NCI-H2107 treated with DMSO at 0.1 percent for 48 hours (cell line): Measurements from ENCODE around the gene DNAH11.

ENCODE experiments used
- DNase-seq: peaks from one replicate; lab custom pipeline; 2025; ENCODE audit not compliant: unreplicated experiment; lab: John Stamatoyannopoulos, UW

The DNAH11 gene

DNA sequence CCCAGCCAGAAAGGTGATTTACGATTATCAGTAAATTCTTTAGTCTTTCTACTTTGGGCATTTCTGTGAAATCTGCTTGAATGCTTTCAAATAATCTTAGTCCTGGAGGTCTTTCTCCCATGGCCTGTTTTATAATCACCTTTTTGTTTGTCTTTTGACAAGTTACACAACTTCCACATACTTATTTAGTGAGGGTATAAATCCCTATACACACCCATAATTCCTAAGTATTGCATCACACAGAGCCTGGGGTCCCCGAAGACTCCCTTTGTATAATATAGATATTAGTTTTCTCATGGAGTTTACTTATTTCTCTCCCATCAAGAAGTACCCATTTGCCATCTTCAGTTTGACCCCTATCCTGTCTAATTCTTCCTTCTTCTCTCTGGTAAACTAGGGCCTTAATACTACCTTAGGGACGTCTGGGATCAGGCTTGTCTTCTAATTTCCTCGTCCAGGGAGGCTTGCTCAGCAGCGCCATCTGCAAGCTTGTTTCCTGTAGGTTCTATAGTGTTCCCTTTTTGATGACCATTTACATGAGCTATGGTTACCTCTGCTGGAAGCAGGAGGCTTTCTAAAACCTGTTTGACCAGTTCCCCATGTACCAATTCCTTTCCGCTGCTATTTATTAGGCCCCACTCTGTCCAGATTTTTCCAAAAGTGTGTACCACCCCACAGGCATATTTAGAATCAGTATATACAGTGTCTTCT is 8.1 kb downstream of the DNAH11 start:
- no peak for DNase-seq

DNA sequence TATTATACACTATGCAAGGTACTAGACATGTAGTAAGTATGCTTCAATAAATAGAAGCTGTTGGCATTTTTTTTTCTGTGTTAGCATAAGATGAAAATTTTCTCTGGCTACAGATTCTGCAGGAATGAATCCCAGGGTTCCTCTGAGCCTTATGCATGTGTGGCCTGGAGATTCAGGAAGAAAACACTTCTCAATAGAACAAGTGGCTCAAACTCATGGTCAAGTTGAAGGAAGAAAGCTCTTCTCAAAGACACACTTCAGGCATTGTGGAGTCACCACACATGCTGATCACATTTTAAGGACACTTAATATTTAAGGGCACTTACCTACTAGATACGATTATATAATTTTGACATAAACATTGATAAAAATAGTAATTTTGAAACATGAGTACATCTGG is 19.5 kb downstream of the DNAH11 start:
- no peak for DNase-seq

DNA sequence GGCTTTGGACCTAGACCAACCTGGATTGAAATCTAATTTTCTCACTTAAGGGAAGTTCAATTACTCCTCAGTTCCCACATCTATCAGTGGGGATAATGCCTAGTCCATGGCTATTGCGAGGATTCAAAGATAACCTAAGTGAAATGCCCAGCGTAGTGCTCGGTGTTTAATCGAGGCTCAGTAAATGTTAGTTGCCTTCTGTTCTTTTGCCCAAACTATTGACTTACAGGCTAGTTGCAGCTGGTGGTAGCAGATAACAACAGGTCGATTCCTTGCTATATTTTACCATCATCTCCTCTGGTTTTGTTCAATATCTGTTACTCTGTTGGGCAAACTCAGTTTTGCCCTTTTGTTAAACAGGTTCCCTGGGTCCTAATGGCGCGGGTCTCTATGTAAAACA is 22.8 kb downstream of the DNAH11 start:
- no peak for DNase-seq

DNA sequence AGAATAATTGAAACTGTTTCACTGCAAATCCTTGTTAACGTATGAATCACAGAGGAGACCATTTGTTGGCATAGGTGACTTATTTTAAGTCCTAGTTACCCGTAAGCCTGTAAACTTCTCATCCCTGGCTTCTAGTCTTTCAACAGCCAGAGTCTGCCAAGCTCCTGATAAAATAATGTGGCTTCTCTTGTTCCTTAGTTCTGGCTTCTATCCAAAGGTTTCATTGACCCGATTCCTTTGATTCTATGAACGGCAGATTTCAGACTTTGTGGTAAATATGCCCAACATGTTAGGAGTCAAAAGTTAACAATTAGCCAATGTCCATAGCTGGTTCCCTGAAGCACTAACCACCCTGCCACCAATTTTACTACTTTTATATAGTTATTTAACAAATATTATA is 23.3 kb downstream of the DNAH11 start:
- DNase-seq: no peak

DNA sequence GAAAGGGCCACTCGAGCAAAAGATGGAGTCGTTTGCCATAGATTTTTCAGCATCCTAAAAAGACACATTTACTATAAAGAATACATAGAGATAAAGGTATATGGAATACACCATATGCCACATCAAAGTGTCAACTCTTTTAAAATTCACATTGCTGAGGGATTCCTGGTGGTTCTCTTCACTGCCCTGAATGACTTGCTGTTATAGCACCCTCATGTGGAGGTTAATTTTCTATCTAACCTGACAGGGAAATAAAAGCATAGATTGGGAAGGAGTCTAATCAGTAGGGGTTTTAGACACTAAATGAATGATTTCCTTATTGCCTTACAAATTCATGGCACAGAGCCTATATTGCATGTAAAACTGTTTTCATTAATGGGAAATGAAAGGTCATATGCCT is 25.9 kb downstream of the DNAH11 start:
- DNase-seq: peak; percentile 29

DNA sequence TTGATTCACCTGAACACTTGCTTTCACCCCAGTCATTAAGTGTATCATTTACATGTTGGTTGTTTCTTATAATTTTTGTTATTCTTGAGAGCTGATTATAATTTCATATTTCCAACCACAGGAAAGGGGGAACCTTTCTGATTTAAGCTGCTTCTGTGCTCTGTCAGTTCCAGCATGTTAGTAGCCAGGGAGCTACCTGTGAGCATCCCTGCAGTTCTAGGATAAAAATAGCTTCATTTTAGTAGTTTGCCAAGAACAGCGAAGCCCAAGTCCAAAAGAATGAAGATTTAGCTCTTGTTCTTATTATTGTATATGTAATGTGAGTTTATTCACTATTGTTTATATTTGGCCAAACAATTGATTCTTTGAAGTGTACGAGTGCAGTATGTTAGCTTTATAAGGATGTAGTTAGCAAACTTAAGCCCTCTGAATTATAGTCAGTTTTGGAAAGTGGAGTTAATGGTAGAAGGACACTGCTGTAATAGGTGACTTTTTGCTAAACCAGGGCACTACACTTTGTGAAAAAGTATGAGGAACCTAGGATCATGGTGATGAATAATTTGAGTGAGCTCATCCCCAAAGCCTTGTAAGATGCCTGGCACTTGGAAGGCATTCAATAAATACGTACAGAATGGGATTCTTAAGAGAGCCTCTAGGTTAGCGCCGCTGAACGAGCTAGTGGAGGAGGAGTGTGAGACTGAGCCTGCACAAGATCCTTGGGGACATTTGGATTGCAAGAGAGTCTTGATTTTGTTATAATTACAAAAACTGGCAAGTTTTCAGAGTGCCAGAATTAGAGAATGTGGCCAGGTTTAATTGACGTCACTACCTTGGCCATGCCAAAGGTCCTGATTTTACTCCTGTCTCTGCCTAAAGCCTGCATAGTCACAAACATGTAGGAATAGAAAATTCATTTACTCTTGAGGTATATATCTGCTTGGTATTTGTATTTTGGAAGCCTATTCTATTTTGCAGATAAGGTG is 29.8 kb downstream of the DNAH11 start:
- no peak for DNase-seq

DNA sequence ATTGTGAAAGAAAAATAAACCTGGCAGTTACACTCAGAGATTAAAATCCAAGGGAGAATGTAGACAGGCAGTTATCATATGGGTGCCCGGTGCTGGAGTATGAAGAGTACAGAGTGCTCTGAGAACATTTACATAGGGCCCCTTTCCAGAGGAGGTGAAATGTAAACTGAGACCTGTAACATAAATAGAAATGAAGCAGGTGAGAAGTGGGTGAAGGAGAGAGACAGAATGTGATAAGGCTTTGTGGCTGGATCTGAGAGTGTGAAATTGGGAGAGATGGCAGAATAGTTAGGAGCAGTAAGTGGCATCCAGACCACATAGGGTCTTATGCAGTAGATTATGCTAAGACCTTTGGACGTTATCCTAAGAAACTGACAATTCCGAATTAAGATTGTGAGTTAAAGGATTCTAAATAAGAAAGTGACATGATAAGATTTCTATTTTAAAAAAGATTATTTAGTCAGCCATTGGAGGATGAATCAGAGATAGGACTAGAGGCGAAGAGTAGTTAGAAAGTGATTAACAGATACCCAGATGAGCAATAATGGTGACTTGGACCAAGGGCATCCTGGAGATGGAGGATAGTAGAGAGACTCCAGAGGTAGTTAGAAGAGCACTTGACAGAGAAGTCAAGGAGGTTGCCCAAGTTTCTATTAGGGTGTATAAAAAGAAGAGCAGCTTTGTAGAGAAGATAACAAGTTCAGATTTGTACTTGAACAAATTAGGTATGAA is 36.7 kb downstream of the DNAH11 start:
- DNase-seq: no peak

DNA sequence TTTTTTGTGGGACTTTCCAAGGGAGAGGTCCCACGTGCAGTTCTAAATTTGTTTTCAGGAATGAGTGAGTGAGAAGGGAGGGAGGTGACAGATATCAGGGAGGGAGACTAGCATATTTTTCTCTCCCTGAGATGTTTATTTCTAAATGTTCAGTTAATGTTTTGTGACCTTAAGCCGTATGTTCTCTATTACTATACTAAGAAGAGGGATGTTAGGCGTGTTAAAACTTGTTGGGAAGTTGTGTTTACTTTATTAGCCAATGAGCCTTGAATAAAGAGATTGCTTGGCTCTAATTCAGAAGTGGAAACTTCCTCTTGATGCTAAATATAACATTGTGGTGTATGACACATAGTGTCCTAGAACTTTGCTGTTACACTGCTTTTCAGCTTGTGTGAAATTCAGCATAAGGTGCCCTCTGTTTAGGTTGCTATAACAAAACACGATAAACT is 37.3 kb downstream of the DNAH11 start:
- DNase-seq: no peak

DNA sequence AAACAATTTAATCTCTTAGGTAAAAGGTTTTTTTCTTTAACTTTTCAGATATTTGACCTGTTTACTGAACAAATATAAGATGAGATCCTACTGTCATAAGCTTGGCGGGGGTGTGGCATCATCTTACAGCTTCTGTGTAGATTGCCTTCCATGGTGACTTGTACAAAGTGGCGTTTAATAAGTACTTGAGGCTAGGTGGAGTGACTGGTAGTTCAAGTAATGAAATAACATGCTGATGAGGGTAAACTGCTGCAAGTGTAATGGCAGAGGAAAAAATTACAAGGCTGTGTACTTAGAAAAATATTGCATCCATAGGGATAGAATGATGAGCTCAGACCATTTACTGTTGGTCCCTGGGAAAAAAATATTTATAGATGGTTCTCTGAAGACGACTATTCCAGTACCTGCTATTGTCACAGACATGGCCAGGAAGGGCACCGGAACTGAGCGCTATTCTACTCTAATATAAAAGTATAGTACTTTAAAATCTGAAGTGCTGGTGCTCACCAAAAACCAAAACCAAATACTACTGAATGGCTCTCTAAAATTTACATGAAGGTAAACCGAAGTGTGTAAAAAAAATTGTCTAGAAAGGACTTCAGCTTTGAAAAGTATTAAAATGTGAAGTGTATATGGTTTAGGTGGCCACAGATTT is 42.4 kb downstream of the DNAH11 start:
- DNase-seq: no peak

DNA sequence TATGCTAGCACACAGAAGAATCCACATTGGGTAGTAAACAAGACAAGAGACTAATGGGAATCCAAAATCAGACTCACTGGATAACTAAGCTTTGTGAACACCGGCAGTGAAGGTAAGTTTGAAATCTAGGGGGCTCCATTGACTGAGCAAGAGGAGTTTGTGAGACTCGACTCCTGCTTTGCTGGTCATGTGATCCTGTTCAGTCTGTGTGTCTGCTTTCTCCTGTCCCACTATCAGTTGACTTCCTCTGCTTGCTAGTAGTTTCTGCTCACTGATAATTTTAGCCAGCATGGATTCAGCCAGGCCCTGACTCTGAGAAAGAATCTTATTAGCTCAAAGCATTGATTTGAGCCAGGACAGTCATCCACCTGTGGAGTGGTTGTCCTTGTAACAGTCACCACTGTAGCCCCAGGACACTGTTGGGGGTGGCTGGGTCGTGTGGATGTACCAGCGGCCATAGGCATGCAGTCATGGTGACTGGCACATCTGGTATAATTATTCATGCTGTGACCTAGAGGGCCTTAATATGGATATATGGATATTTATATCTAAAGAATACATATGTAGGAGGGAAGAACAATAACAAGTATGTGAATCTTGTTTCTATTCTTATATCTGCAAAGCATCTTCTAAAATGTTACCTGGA is 44.4 kb downstream of the DNAH11 start:
- DNase-seq: no peak

DNA sequence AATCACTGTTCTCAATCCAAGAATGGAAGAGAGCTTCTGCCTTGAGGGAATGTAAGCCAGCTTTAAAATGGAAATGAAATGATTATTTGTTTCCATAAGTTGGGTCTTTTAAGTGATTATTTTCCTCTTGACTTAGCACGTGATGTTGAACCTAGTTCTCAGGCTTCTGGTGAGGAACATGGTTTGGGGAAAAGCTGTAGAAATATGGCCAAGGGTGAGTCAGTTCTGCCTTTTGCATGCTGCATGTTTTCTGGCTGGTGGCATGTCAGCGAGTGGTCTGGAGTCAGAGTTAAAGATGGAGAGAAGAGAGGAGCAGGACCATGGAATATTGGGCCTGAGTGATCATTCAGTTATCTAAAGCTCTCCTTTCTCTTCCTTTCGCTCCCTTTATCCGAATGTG is 54.0 kb downstream of the DNAH11 start:
- no peak for DNase-seq

DNA sequence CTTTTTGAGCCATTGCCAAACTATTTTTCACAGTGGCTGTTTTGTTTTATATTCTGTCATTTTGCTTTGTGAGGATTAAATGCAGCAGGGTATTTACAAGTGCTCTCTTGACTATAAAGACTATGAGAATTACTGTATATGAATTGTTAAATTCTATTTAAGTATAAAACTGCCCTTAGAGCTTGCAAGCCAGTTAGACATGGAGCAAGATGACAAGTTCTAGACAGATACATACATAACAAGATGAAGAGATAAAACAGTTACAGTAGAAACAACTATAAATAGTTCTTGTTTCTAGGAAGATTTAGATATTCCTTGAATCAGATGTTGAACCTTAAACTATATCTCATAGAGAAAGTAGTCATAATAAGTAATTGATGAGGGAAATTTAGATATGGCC is 60.6 kb downstream of the DNAH11 start:
- no peak for DNase-seq

DNA sequence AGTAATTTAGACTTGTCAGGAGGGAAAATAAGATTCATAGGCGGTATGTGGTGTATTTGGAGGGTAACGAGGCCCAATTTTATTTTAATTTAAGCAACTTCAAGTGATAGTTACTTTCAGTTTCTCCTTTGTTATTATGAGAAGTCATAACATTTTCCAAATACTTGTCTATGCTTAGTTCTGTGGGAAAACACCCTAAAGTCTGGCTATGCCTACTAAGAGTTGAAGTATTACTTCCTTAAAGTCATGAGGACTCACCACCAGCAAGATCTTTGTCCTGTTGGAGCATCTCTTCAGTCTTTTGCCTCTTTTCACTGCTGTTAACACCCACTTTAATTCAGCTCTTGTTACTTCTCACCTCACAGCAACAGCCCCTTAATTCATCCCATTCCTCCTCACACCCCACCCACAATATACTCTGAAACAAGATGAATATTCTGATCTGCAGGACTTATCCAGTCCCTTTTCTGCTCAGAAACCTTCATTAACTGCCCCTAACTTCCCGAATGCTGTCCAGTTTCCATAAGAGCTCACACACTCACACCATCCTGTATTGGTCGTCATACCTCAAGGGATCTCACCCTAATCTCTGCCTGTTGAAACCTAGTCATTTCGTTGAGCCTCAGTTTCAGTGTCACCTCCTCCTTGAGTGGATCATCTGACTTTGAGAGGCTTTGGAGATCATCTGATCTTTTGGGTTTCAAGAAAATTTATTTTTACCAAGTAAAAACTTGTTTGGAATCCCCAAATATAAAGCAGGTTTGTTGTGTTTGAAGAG is 61.3 kb downstream of the DNAH11 start:
- no peak for DNase-seq

DNA sequence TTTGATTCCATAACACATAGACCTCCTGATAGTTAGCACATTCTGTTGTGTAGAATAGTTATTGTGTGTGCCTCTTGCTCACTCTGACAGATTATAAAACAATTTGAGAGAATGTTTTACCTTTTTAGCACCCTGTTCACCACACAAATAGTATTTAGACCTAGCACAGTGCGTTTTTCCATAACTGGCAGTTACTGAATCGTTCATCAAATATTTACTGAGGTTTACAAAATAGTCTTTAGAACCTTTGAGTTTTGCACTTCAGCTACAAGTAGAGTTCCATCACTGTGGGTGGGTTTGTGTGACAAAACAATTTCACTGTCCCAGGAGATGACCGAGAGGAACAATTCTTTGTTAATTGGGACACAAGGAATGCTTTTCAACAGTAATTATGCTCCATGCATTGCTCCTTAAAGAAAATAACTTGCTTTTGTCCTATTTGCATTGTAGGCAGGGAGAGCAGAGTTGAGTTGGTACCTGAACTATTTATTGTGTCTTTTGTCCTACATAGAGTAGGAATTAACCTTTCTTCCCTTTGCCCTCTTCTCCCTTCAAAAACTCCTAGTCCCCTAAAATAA is 62.3 kb downstream of the DNAH11 start:
- DNase-seq: no peak

DNA sequence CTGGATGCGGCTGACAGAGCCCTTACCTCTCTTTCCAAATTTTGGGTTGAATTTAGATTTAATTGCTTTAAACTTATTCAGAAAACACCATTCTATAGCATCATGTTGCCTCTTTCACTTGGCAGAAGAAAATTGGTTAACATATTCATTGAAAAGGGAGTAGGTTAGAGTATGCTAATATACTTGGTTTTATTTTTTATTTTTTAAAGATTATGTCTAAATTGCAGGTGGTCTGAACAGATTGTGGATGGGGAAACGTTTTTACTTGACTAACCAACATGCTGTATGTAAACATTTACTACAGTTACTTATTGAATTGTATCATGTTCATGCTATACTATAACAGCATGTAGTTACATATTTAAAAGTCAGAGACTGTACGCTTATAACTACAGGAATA is 65.6 kb downstream of the DNAH11 start:
- DNase-seq: no peak

DNA sequence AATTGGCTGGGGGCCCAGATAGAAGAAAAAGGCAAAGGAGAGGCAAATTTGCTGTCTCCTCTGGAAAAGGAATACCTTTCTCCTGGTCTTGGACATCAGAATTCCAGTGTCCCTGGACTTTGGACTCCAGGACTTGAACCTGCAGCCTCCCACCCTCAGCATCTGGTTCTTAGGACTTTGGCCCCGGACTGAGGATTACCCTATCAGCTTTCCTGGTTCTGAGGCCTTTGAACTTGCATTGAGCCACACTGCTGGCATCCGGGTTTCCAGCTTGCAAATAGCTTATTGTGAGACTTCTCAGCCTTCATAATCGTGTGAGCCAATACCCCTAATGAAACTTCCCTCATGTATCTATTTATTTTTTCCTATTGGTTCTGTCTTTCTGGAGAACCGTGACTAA is 68.3 kb downstream of the DNAH11 start:
- no peak for DNase-seq

DNA sequence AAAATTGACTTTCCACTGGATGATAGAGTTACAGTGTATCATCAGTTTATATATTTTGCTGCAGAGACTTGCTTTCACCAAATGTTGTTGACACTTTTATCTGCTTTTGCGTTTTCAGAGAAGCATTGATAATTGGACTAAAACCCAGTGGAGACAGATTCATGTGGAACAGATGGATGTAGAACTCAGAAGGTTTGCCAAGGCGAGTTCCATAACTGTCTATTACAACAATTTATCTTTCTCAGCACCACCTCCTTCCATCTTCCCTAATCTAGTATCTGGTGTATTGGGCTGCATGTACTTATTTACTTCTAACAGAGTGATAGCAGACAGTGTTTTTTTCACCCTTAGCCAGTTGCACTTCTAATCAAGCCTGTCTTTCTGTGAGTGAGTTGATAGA is 73.3 kb downstream of the DNAH11 start:
- no peak for DNase-seq

DNA sequence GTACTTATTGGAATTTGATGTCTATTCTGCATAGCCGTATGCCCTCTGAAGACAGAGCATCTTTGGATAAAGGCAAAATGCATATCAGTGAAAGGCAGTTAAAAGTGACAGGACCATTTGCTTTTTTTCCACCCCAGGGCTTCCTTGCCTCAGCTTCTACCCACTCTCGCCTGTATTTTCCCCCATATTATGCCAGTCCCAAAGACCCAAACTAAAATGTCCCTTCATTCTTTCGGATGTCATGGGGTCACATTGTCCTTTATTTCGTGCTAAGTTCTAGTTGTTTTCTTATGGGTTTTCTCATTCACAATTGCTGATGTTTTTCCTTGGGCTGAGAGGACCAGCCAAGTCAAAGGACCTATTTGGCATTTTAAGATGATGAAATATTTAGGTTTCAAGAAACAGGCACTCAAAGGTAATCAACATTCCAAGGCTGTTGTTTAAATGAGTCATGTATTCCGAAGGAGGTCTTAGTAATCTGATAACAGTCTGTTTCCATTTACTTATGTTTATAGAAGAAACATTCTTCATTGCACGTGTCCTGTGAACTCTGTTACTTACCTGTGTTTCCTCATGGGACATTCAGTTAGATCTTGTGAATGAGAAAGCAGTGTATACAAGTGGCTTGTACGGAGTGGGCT is 74.1 kb downstream of the DNAH11 start:
- no peak for DNase-seq

DNA sequence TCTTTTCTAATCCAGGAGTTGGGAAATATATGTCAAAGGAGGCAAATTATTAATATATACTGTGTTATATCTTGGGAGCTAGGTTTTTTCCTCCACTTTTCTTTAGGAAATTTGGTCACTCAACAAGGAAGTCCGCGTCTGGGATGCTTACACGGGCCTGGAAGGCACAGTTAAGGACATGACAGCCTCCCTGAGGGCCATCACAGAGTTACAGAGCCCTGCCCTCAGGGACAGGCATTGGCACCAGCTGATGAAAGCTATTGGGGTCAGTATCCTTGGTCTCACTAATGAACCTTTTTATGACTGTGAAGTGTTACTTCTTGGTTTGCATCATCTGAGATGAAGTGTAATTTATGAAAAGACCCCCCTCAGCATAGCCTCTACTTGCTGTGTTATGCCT is 74.7 kb downstream of the DNAH11 start:
- DNase-seq: no peak
